A549 (cell line): ENCODE results near the gene ROPN1B. TPM values are rescaled to one million over a fixed set of nuclear protein-coding genes. Genes with fewer than 3 reads are reported as not detected.

Experiments
- ATAC-seq, 2 experiments: fragments of 200-7000 bp in 1 of 2; fragments of >200 bp in 1 of 2; cut with Nextera tagmentation in 1 of 2; cut with Tn5 transposase in 1 of 2; 3 replicates each; pipeline versions ENCODE4 v1.8.0 to v1.9.1; 2018 to 2020; ENCODE audit warnings: mild to moderate bottlenecking in 1 of 2, moderate library complexity in 1 of 2
- CTCF ChIA-PET: fragments of 300-600 bp; sonication (Branson Sonifier 250); formaldehyde crosslinking; extraction: SDS; loops from one replicate; lab custom pipeline; 2021; ENCODE audit warnings: antibody characterized with exemption, inconsistent platforms; lab: Yijun Ruan, JAX
- POLR2A ChIA-PET: fragments of 350-600 bp; formaldehyde crosslinking; extraction: SDS; loops from one replicate; lab custom pipeline; 2021; ENCODE audit warnings: antibody characterized with exemption, inconsistent platforms; lab: Yijun Ruan, JAX
- DNase-seq, 2 experiments: peaks; one replicate each; pipeline versions ENCODE4 v3.0.0 to v3.0.0-alpha.2; 2011 to 2016; ENCODE audit warnings: low read depth in 1 of 2, low spot score in 1 of 2
- FAIRE-seq: peaks from 2 replicates; lab custom pipeline; 2011; peaks lifted over from hg19 to GRCh38; lab: Jason Lieb, UNC
- H3K27ac ChIP-seq, 2 experiments: fragments of >200 bp; sonication (Bioruptor Twin); formaldehyde crosslinking; 3 replicates each; pipeline ENCODE4 v1.5.1; 2016 to 2017
- H3K4me1 ChIP-seq: fragments of >200 bp; sonication (Bioruptor Twin); formaldehyde crosslinking; 3 replicates; pipeline ENCODE4 v1.6.1; 2016
- H3K4me2 ChIP-seq: fragments of >200 bp; sonication (Bioruptor Twin); formaldehyde crosslinking; 3 replicates; pipeline ENCODE4 v1.6.1; 2016
- H3K4me3 ChIP-seq: fragments of >200 bp; sonication (Bioruptor Twin); formaldehyde crosslinking; 3 replicates; pipeline ENCODE4 v1.5.1; 2016
- H3K9me3 ChIP-seq: fragments of >200 bp; sonication (Bioruptor Twin); formaldehyde crosslinking; 3 replicates; pipeline ENCODE4 v1.6.1; 2016
- ATOH8 ChIP-seq: fragments of 250-450 bp; sonication (Bioruptor Pico); IDR thresholded peaks from 2 replicates; pipeline ENCODE4 v1.5.0; 2020; ENCODE audit warnings: low read depth, mild to moderate bottlenecking, moderate library complexity
- BCL3 ChIP-seq: fragments of >200 bp; sonication (Bioruptor Twin); formaldehyde crosslinking; IDR thresholded peaks from 3 replicates; pipeline ENCODE4 v1.6.1; 2016
- CBX2 ChIP-seq: fragments of 200-600 bp; sonication (generic); IDR thresholded peaks from 2 replicates; pipeline ENCODE4 v1.6.1; 2016; ENCODE audit warnings: low read depth, mild to moderate bottlenecking, borderline replicate concordance
- CHD4 ChIP-seq: fragments of 200-600 bp; sonication (generic); IDR thresholded peaks from 2 replicates; pipeline ENCODE4 v1.6.1; 2016; ENCODE audit warnings: antibody characterized with exemption, mild to moderate bottlenecking, borderline replicate concordance
- EHF ChIP-seq: fragments of 250-450 bp; sonication (Bioruptor Pico); IDR thresholded peaks from 2 replicates; pipeline ENCODE4 v1.5.0; 2020; ENCODE audit warnings: mild to moderate bottlenecking
- FOSL2 ChIP-seq, 2 experiments: fragments of 450-650 bp in 1 of 2; fragments of >200 bp in 1 of 2; sonication (Bioruptor Twin) in 1 of 2; formaldehyde crosslinking; IDR thresholded peaks; 2 replicates each; pipeline versions ENCODE4 v1.5.0 to v1.6.1; 2016 to 2020; ENCODE audit warnings: mild to moderate bottlenecking in 1 of 2, moderate library complexity in 1 of 2
- HDAC2 ChIP-seq: fragments of 200-600 bp; sonication (generic); IDR thresholded peaks from 2 replicates; pipeline ENCODE4 v1.6.1; 2016
- HOXA7 ChIP-seq: fragments of 250-450 bp; sonication (Bioruptor Pico); IDR thresholded peaks from 2 replicates; pipeline ENCODE4 v1.5.0; 2020; ENCODE audit warnings: mild to moderate bottlenecking, moderate library complexity
- HOXB13 ChIP-seq: fragments of 250-450 bp; sonication (Bioruptor Pico); IDR thresholded peaks from 2 replicates; pipeline ENCODE4 v1.5.0; 2020; ENCODE audit warnings: low read depth, mild to moderate bottlenecking, moderate library complexity
- JUN ChIP-seq, 2 experiments: fragments of >200 bp; sonication (Bioruptor Twin); formaldehyde crosslinking; IDR thresholded peaks; 2 replicates in 1 of 2; 3 replicates in 1 of 2; pipeline ENCODE4 v1.6.1; 2016 to 2017
- JUNB ChIP-seq: fragments of >200 bp; sonication (Bioruptor Twin); formaldehyde crosslinking; IDR thresholded peaks from 2 replicates; pipeline ENCODE4 v1.6.1; 2016
- KDM1A ChIP-seq: fragments of 200-600 bp; sonication (generic); IDR thresholded peaks from 2 replicates; pipeline ENCODE4 v1.6.1; 2016; ENCODE audit warnings: low read depth, mild to moderate bottlenecking
- MAZ ChIP-seq: fragments of 150-350 bp; IDR thresholded peaks from 2 replicates; pipeline ENCODE4 v1.6.1; 2014; ENCODE audit warnings: antibody characterized with exemption, low read depth, low read length, borderline replicate concordance
- NFE2L2 ChIP-seq: fragments of 150-350 bp; conservative IDR thresholded peaks from 2 replicates; pipeline ENCODE4 v1.6.1; 2014; ENCODE audit warnings: low read length
- NR3C1 ChIP-seq: fragments of >200 bp; sonication (Bioruptor Twin); formaldehyde crosslinking; IDR thresholded peaks from 3 replicates; pipeline ENCODE4 v1.6.1; 2017
- PBX3 ChIP-seq: IDR thresholded peaks from 2 replicates; pipeline ENCODE4 v1.6.1; 2012
- POLR2A ChIP-seq: IDR thresholded peaks from 2 replicates; pipeline ENCODE4 v1.6.1; 2012; ENCODE audit warnings: mild to moderate bottlenecking, low read length
- RCOR1 ChIP-seq: fragments of 150-350 bp; IDR thresholded peaks from 2 replicates; pipeline ENCODE4 v1.6.1; 2014; ENCODE audit warnings: antibody characterized with exemption, low read length, low read depth
- REST ChIP-seq: fragments of 200-600 bp; sonication (generic); IDR thresholded peaks from 2 replicates; pipeline ENCODE4 v1.6.1; 2016; ENCODE audit warnings: antibody characterized with exemption, mild to moderate bottlenecking, moderate library complexity
- SMC3 ChIP-seq: fragments of >200 bp; sonication (Bioruptor Twin); formaldehyde crosslinking; IDR thresholded peaks from 3 replicates; pipeline ENCODE4 v1.6.1; 2018; ENCODE audit warnings: inconsistent platforms
- SREBF2 ChIP-seq: fragments of 450-650 bp; IDR thresholded peaks from 2 replicates; pipeline ENCODE4 v1.6.1; 2014; ENCODE audit warnings: mild to moderate bottlenecking, moderate library complexity
- TP53 ChIP-seq: fragments of 250-450 bp; sonication (Bioruptor Pico); IDR thresholded peaks from 2 replicates; pipeline ENCODE4 v1.5.0; 2021; ENCODE audit warnings: mild to moderate bottlenecking, moderate library complexity
- ZFP36 ChIP-seq: fragments of 450-650 bp; IDR thresholded peaks from 2 replicates; pipeline ENCODE4 v1.6.1; 2014; ENCODE audit warnings: borderline replicate concordance; ENCODE audit not compliant: partially characterized antibody
- ZNF302 ChIP-seq: fragments of 250-450 bp; sonication (Bioruptor Pico); IDR thresholded peaks from 2 replicates; pipeline ENCODE4 v1.9.0; 2021; ENCODE audit warnings: inconsistent platforms, mild to moderate bottlenecking, moderate library complexity
- WGBS: methylation state at CpG from one replicate; pipeline ENCODE4 v1.1.6; 2017; ENCODE audit errors: missing lambda C conversion rate; 5-methylcytosine and 5-hydroxymethylcytosine counted together
- polyA plus RNA-seq, 4 experiments: library from polyadenylated mRNA; depleted of rRNA in 3 of 4; stranded (reverse); fragments of >200 nt; fragmentation: RNase III in 1 of 4; extraction: RNeasy Plus Mini Kit Qiagen cat#74134 plus additional on column Dnase treatment in 1 of 4; gene quantifications; 2 replicates in 3 of 4; 3 replicates in 1 of 4; pipeline ENCODE4 v1.2.3, GENCODE V29; 2011 to 2017
- TF ChIP-seq, protein P1 (sequence below): fragments of >200 bp; sonication (Bioruptor Twin); formaldehyde crosslinking; IDR thresholded peaks from 2 replicates; pipeline ENCODE4 v1.6.1; 2016
- TF ChIP-seq, protein P2 (sequence below): IDR thresholded peaks from 2 replicates; pipeline ENCODE4 v1.6.1; 2012

The ROPN1B gene
- polyA plus RNA-seq, 2 of the 4 experiments (the other 2 are of a cell fraction) = not detected

DNA sequence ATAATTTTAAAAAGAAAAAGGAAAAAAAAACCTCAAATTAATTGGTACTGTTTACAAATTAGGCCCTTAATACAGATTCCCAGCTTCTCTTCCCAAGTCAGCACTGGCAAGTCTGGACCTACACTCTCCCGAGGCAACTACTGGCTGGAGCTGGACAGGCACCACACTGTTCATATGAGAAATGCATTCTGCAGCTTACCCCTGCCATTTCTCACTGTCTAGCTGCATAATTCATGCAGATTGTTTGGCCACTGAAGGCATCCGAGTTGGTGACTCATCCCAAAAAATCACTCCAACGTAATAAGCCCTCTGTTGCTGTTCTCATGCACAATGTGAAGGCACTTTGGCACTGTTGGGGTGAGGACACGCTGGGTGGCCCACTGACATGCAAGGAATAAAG lies 45.3 kb downstream of the ROPN1B start:
- Histone ChIP-seq H3K27ac (no peak overlapping the region), H3K4me3 (no peak overlapping the region), H3K4me2 (no peak overlapping the region), H3K9me3 (no peaks in the 10 kb centered on the region), H3K4me1 (no peaks in the 10 kb centered on the region)
- ATAC-seq (no peak), DNase-seq (no peak), FAIRE-seq (no peak)
- ChIA-PET POLR2A (no interaction called here), CTCF (no interaction called here)
- WGBS = 51% methylated on average over 3 of the region's 4 CpGs
- TF ChIP-seq MAZ = no peak
- no peak for TF ChIP-seq NR3C1
- TF ChIP-seq HOXB13 = no peak

DNA sequence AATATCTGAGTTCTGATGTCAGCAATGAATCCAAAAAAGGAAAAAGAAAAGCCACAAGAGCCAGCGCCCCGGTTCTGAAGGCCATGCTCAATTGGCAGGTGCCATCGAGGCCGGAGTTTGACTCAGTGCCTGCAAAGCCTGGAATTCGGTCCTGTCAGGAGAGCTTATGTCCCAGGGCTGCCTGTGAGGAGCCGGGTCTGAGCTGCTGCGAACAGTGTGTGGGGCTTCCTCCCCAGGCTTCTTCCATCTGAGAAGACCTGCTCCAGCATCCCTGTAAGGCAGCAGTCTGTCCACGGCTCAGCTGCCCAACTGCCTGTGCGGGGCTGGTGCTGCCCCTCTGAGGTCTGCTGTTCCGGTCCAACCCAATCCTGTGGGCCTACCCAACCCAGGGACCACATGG lies 46.1 kb downstream of the ROPN1B start:
- WGBS = 93% methylated on average over 6 of the region's 10 CpGs
- no peak for FAIRE-seq
- H3K27ac ChIP-seq = no peak overlapping the region

GRCh38 chr3:126016616-126017015 lies 47.6 kb downstream of the ROPN1B start:
- WGBS = 73% methylated on average over 8 of the region's 8 CpGs
- DNase-seq = no peak
- H3K9me3 ChIP-seq = no peaks in the 10 kb centered on the region
- POLR2A ChIA-PET = no interaction called here
- H3K4me1 ChIP-seq = no peaks in the 10 kb centered on the region
- no peak for FAIRE-seq
- ATAC-seq = no peak
- no peak overlapping the region for H3K4me2 ChIP-seq
- CTCF ChIA-PET = no interaction called here
- H3K27ac ChIP-seq = no peak overlapping the region
- H3K4me3 ChIP-seq = no peak overlapping the region
- TF ChIP-seq NFE2L2 (no peak), CHD4 (no peak), FOSL2 (IDR thresholded peaks at IDR 0.05) (no peak), FOSL2 (CRISPR knock-in tag; IDR thresholded peaks at IDR 0.05) (no peak), EHF (CRISPR knock-in tag) (no peak), ZNF302 (CRISPR knock-in tag) (no peak), HDAC2 (no peak), SREBF2 (no peak), JUN (IDR thresholded peaks at IDR 0.05) (no peak), JUNB (no peak), BCL3 (no peak), PBX3 (no peak), POLR2A (no peak), CBX2 (no peak), TP53 (CRISPR knock-in tag) (no peak), REST (no peak), KDM1A (no peak), HOXA7 (CRISPR knock-in tag) (no peak), RCOR1 (no peak)
- TF ChIP-seq, protein P1, sequence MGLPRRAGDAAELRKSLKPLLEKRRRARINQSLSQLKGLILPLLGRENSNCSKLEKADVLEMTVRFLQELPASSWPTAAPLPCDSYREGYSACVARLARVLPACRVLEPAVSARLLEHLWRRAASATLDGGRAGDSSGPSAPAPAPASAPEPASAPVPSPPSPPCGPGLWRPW = no peak

More for the DNA sequence above, 46.1 kb downstream of the ROPN1B start:
- no peaks in the 10 kb centered on the region for H3K4me1 ChIP-seq
- no peaks in the 10 kb centered on the region for H3K9me3 ChIP-seq
- no peak overlapping the region for H3K4me3 ChIP-seq
- TF ChIP-seq SMC3 (no peak), ATOH8 (no peak), ZFP36 (no peak), BCL3 (no peak)
- TF ChIP-seq, protein P2, sequence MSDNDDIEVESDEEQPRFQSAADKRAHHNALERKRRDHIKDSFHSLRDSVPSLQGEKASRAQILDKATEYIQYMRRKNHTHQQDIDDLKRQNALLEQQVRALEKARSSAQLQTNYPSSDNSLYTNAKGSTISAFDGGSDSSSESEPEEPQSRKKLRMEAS = no peak
- TF ChIP-seq, all 56 proteins: peak for 0
- H3K4me2 ChIP-seq = no peak overlapping the region
- CTCF ChIA-PET = no interaction called here
- POLR2A ChIA-PET = no interaction called here
- ATAC-seq = no peak
- DNase-seq = no peak
